Naive thymus-derived CD4-positive, alpha-beta T cell (primary cell): ENCODE results near the gene PLCG1. TPM values are rescaled to one million over a fixed set of nuclear protein-coding genes. Genes with fewer than 3 reads are reported as not detected.

Source experiments
- ATAC-seq: fragments of 150-1000 bp; cut with Tn5 transposase; 2 replicates; pipeline ENCODE4 v1.10.0; 2021; ENCODE audit warnings: mild to moderate bottlenecking, moderate library complexity
- CTCF ChIA-PET: fragments of 350-600 bp; sonication (Branson Sonifier 250); formaldehyde crosslinking; loops from one replicate; lab custom pipeline; 2021; ENCODE audit warnings: antibody characterized with exemption; lab: Charles Lee
- POLR2A ChIA-PET: fragments of 350-600 bp; sonication (Branson Sonifier 250); formaldehyde crosslinking; loops from one replicate; lab custom pipeline; 2021; ENCODE audit warnings: antibody characterized with exemption, inconsistent platforms; lab: Charles Lee
- DNase-seq, 9 donors: peaks; one replicate each; pipeline versions ENCODE4 v3.0.0 to v3.0.0-alpha.2; 2020 to 2022; ENCODE audit warnings: mixed read lengths in 1 of 9
- H3K27ac ChIP-seq: one replicate; pipeline ENCODE4 v1.7.0; 2013; ENCODE audit warnings: mild to moderate bottlenecking, low read depth, low read length, moderate library complexity
- H3K27me3 ChIP-seq, 2 donors: one replicate each; pipeline ENCODE4 v1.7.0; 2013; ENCODE audit warnings: low read length in 2 of 2, mild to moderate bottlenecking in 2 of 2, moderate library complexity in 2 of 2; ENCODE audit not compliant: control insufficient read depth in 2 of 2, insufficient read depth in 2 of 2
- H3K36me3 ChIP-seq, 3 experiments: 1 replicate in 2 of 3; 2 replicates in 1 of 3; pipeline ENCODE4 v1.7.0; 2013; ENCODE audit warnings: low read length in 3 of 3, mild to moderate bottlenecking in 3 of 3, moderate library complexity in 1 of 3; ENCODE audit not compliant: insufficient read depth in 3 of 3, control insufficient read depth in 2 of 3
- H3K4me1 ChIP-seq, 2 donors: one replicate each; pipeline ENCODE4 v1.7.0; 2013; ENCODE audit warnings: low read length in 2 of 2, mild to moderate bottlenecking in 2 of 2, moderate library complexity in 1 of 2; ENCODE audit not compliant: control insufficient read depth in 2 of 2, insufficient read depth in 2 of 2
- H3K4me3 ChIP-seq: 2 replicates; pipeline ENCODE4 v1.7.0; 2013; ENCODE audit warnings: mild to moderate bottlenecking, low read length
- H3K9me3 ChIP-seq, 3 experiments: 1 replicate in 2 of 3; 2 replicates in 1 of 3; pipeline ENCODE4 v1.7.0; 2013; ENCODE audit warnings: low read length in 3 of 3; ENCODE audit not compliant: control insufficient read depth in 2 of 3
- H3K27ac Mint-ChIP-seq, 9 donors: one replicate each; pipeline ENCODE4 v1.8.0; 2020 to 2022; ENCODE audit warnings: mixed read lengths in 9 of 9, mild to moderate bottlenecking in 8 of 9, moderate library complexity in 5 of 9, inconsistent platforms in 2 of 9
- H3K27me3 Mint-ChIP-seq, 5 donors: one replicate each; pipeline ENCODE4 v1.8.0; 2021 to 2022; ENCODE audit warnings: mixed read lengths in 5 of 5, mild to moderate bottlenecking in 1 of 5
- H3K36me3 Mint-ChIP-seq, 5 donors: one replicate each; pipeline ENCODE4 v1.8.0; 2020 to 2022; ENCODE audit warnings: mixed read lengths in 5 of 5, mild to moderate bottlenecking in 3 of 5, inconsistent platforms in 1 of 5
- H3K4me1 Mint-ChIP-seq, 7 donors: one replicate each; pipeline ENCODE4 v1.8.0; 2020 to 2022; ENCODE audit warnings: mixed read lengths in 7 of 7, mild to moderate bottlenecking in 3 of 7, inconsistent platforms in 1 of 7
- H3K4me3 Mint-ChIP-seq, 10 donors: one replicate each; pipeline ENCODE4 v1.8.0; 2020 to 2022; ENCODE audit warnings: mild to moderate bottlenecking in 10 of 10, mixed read lengths in 10 of 10, moderate library complexity in 6 of 10, inconsistent platforms in 2 of 10
- H3K9me3 Mint-ChIP-seq, 11 donors: one replicate each; pipeline ENCODE4 v1.8.0; 2020 to 2022; ENCODE audit warnings: mixed read lengths in 11 of 11, mild to moderate bottlenecking in 4 of 11, inconsistent platforms in 1 of 11, moderate library complexity in 1 of 11
- intact Hi-C, 2 donors: fragments of 100-400 bp; cut with micrococcal nuclease; formaldehyde crosslinking; loops; one replicate each; pipeline ENCODE4 v1.15.1; 2023
- polyA plus RNA-seq, 2 donors: library from polyadenylated mRNA; unstranded; fragments of 300-500 nt; fragmentation: Illumina TruSeq; gene quantifications; one replicate each; pipeline ENCODE4 v1.2.3, GENCODE V29; 2021
- total RNA-seq, 6 experiments: library from RNA in 5 of 6; stranded (reverse) in 5 of 6; gene quantifications; 1 replicate in 5 of 6; 2 replicates in 1 of 6; pipeline ENCODE4 v1.2.3 and lab custom pipeline; 2021 to 2026

Gene PLCG1
- total and polyA plus RNA-seq, 7 experiments from 2014 or later: 36.9 to 559 (median 369) TPM

- Mint-ChIP-seq H3K4me1 (peaks cover 71 to 80% (median 76%) of the 10 kb centered on the region in 7 donors), H3K4me3 (peak overlapping the region; percentile 88 to 98 (median 95)), H3K27ac (peak overlapping the region; percentile 84 to 100 (median 94)), H3K36me3 (peaks cover 0 to 51% (median 12%) of the 10 kb centered on the region in 5 donors), H3K27me3 (no peaks in the 10 kb centered on the region), H3K9me3 (no peaks in the 10 kb centered on the region)
- intact Hi-C loops: loop anchor here in 1 of 2 donors (1.0 kb wide), 1 partner anchor 10 kb away; no protein-coding TSS in a partner anchor
- Histone ChIP-seq H3K4me1 (peaks cover 61 to 72% of the 10 kb centered on the region in 2 donors), H3K9me3 (no peaks in the 10 kb centered on the region), H3K4me3 (peak overlapping the region; percentile 82), H3K36me3 (no peaks in the 10 kb centered on the region), H3K27ac (peak overlapping the region; percentile 91), H3K27me3 (no peaks in the 10 kb centered on the region)
- POLR2A ChIA-PET: interaction anchor here (0.5 to 16.5 kb wide), 3 partner anchors 18 to 37 kb away, joined by 3 to 604 read pairs (median 3); no protein-coding TSS in a partner anchor
- CTCF ChIA-PET: interaction anchor here (1.9 to 14.7 kb wide), 3 partner anchors 15 to 92 kb away, joined by 7 to 236 read pairs (median 12); no protein-coding TSS in a partner anchor
- DNase-seq: peak in 1 of 9 donors; percentile 21
- ATAC-seq: no peak
Measured at GRCh38 chr20:41140226-41141133, 3.1 kb downstream of the PLCG1 start.

- Mint-ChIP-seq H3K27ac (peak overlapping the region; percentile 84 to 100 (median 94)), H3K4me1 (peaks cover 71 to 80% (median 76%) of the 10 kb centered on the region in 7 donors), H3K27me3 (no peaks in the 10 kb centered on the region), H3K9me3 (no peaks in the 10 kb centered on the region), H3K4me3 (peak overlapping the region; percentile 88 to 98 (median 95)), H3K36me3 (peaks cover 0 to 52% (median 12%) of the 10 kb centered on the region in 5 donors)
- H3K36me3 ChIP-seq: no peaks in the 10 kb centered on the region
- peak overlapping the region; percentile 91 for H3K27ac ChIP-seq
- POLR2A ChIA-PET: interaction anchor here (0.5 to 16.5 kb wide), 3 partner anchors 17 to 37 kb away, joined by 3 to 604 read pairs (median 3); no protein-coding TSS in a partner anchor
- CTCF ChIA-PET: interaction anchor here (1.1 to 14.7 kb wide), 3 partner anchors 14 to 90 kb away, joined by 3 to 236 read pairs (median 5); no protein-coding TSS in a partner anchor
- peaks cover 65 to 72% of the 10 kb centered on the region in 2 donors for H3K4me1 ChIP-seq
- no peaks in the 10 kb centered on the region for H3K9me3 ChIP-seq
- DNase-seq: peak in 6 of 9 donors; percentile 20 to 38 (median 29)
- ATAC-seq: no peak
- intact Hi-C loops: loop anchor here in 1 of 2 donors (1.0 kb wide), 1 partner anchor 9 kb away; no protein-coding TSS in a partner anchor
- peak overlapping the region; percentile 82 for H3K4me3 ChIP-seq
- H3K27me3 ChIP-seq: no peaks in the 10 kb centered on the region
Measured at GRCh38 chr20:41141153-41141815, 3.9 kb downstream of the PLCG1 start.

GRCh38 chr20:41142245-41142644 lies 4.9 kb downstream of the PLCG1 start:
- Histone ChIP-seq H3K4me3 (peak overlapping the region; percentile 82), H3K4me1 (peaks cover 74 to 78% of the 10 kb centered on the region in 2 donors)
- no peak for ATAC-seq

GRCh38 chr20:41142919-41143318 lies 5.6 kb downstream of the PLCG1 start:
- peaks cover 81 to 85% of the 10 kb centered on the region in 2 donors for H3K4me1 ChIP-seq
- ChIA-PET CTCF (interaction anchor here (1.0 to 14.7 kb wide), 5 partner anchors 8 to 195 kb away, joined by 3 to 236 read pairs (median 5); no protein-coding TSS in a partner anchor), POLR2A (interaction anchor here (16.5 kb wide), 1 partner anchor 16 kb away, joined by 604 read pairs; no protein-coding TSS in a partner anchor)
- peak overlapping the region; percentile 84 to 100 (median 94) for H3K27ac Mint-ChIP-seq
- H3K9me3 ChIP-seq: no peaks in the 10 kb centered on the region
- H3K36me3 Mint-ChIP-seq: peaks cover 0 to 64% (median 16%) of the 10 kb centered on the region in 5 donors
- ATAC-seq (peak; percentile 67), DNase-seq (peak in 6 of 9 donors; percentile 27 to 54 (median 36))
- no peaks in the 10 kb centered on the region for H3K36me3 ChIP-seq
- H3K4me3 ChIP-seq: peak overlapping the region; percentile 82
- peaks cover 84 to 93% (median 88%) of the 10 kb centered on the region in 7 donors for H3K4me1 Mint-ChIP-seq
- no peaks in the 10 kb centered on the region for H3K27me3 ChIP-seq
- H3K27me3 Mint-ChIP-seq: no peaks in the 10 kb centered on the region
- H3K9me3 Mint-ChIP-seq: no peaks in the 10 kb centered on the region
- peak overlapping the region; percentile 91 for H3K27ac ChIP-seq
- peak overlapping the region; percentile 88 to 98 (median 95) for H3K4me3 Mint-ChIP-seq
- intact Hi-C loops: loop anchor here (1.0 kb wide), 2 partner anchors 8 to 14 kb away; no protein-coding TSS in a partner anchor

More at GRCh38 chr20:41142245-41142644, 4.9 kb downstream of the PLCG1 start:
- Histone ChIP-seq H3K9me3 (no peaks in the 10 kb centered on the region), H3K27me3 (no peaks in the 10 kb centered on the region), H3K27ac (peak overlapping the region; percentile 91), H3K36me3 (no peaks in the 10 kb centered on the region)
- peak overlapping the region; percentile 84 to 100 (median 94) for H3K27ac Mint-ChIP-seq
- no peaks in the 10 kb centered on the region for H3K9me3 Mint-ChIP-seq
- peak overlapping the region; percentile 88 to 98 (median 95) for H3K4me3 Mint-ChIP-seq
- POLR2A ChIA-PET: interaction anchor here (0.8 to 16.5 kb wide), 2 partner anchors 9 to 16 kb away, joined by 3 to 604 read pairs; no protein-coding TSS in a partner anchor
- H3K27me3 Mint-ChIP-seq: no peaks in the 10 kb centered on the region
- H3K4me1 Mint-ChIP-seq: peaks cover 77 to 87% (median 83%) of the 10 kb centered on the region in 7 donors
- DNase-seq: peak in 1 of 9 donors; percentile 28
- peaks cover 0 to 61% (median 16%) of the 10 kb centered on the region in 5 donors for H3K36me3 Mint-ChIP-seq
- CTCF ChIA-PET: interaction anchor here (0.7 to 14.7 kb wide), 5 partner anchors 13 to 196 kb away, joined by 3 to 236 read pairs (median 4); no protein-coding TSS in a partner anchor
- intact Hi-C loops: loop anchor here in 1 of 2 donors (1.0 kb wide), 1 partner anchor 9 kb away; no protein-coding TSS in a partner anchor

GRCh38 chr20:41143354-41143753 lies 6.0 kb downstream of the PLCG1 start:
- Histone ChIP-seq H3K27me3 (no peaks in the 10 kb centered on the region), H3K4me3 (peak overlapping the region; percentile 82), H3K36me3 (no peaks in the 10 kb centered on the region), H3K4me1 (peaks cover 85 to 89% of the 10 kb centered on the region in 2 donors), H3K27ac (peak overlapping the region; percentile 91), H3K9me3 (no peaks in the 10 kb centered on the region)
- ChIA-PET CTCF (interaction anchor here (0.6 to 14.7 kb wide), 5 partner anchors 8 to 350 kb away, joined by 3 to 236 read pairs (median 6); no protein-coding TSS in a partner anchor), POLR2A (interaction anchor here (2.2 to 30.3 kb wide), 3 partner anchors 3 to 80 kb away, joined by 6 to 604 read pairs (median 604); partner anchors contain the start of gene PLCG1)
- no peak for ATAC-seq
- intact Hi-C loops: loop anchor here (1.0 kb wide), 1 partner anchor 14 kb away; no protein-coding TSS in a partner anchor
- H3K27ac Mint-ChIP-seq: peak overlapping the region; percentile 84 to 100 (median 94)
- H3K4me1 Mint-ChIP-seq: peaks cover 88 to 97% (median 92%) of the 10 kb centered on the region in 7 donors
- DNase-seq: no peak
- no peaks in the 10 kb centered on the region for H3K9me3 Mint-ChIP-seq
- H3K27me3 Mint-ChIP-seq: no peaks in the 10 kb centered on the region
- peaks cover 0 to 67% (median 16%) of the 10 kb centered on the region in 5 donors for H3K36me3 Mint-ChIP-seq
- peak overlapping the region; percentile 88 to 98 (median 95) for H3K4me3 Mint-ChIP-seq
